ENCODE data around the gene UTP25. TPM values are rescaled to one million over a fixed set of nuclear protein-coding genes. Genes with fewer than 3 reads are reported as not detected.

The UTP25 gene
- total RNA-seq, 2 donors from 2014 or later, result 4.3 to 6.0 TPM

DNA sequence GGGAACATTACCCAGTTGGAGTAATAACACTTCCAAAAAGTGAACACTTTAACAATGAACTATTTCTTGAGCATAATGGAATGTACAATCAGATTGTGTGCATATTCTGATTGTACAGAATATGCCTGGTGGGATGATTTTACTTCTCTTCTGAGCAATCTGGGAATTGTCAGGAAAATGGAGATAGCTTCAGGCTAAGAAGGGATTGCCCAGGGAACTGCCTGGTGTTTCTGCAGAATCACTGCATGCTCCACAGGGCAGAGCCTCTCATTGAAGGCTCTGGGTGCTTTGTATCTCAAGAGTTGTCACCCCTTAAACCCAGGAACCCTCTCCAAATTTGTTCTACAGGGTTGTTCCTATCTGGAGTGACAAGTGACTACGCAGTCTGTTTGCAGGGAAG, 51.2 kb downstream of the UTP25 start:
- Mint-ChIP-seq H3K4me3 (no peak overlapping the region), H3K27ac (no peak overlapping the region), H3K4me1 (peaks cover 3% of the 10 kb centered on the region), H3K36me3 (ENCODE audit: low read depth) (no peaks in the 10 kb centered on the region), H3K27me3 (ENCODE audit: insufficient read depth) (peaks cover 12% of the 10 kb centered on the region), H3K9me3 (no peaks in the 10 kb centered on the region)
- DNase-seq, result no peak
- Histone ChIP-seq H3K9ac (ENCODE audit: extremely low read depth, low read length, poor library complexity, severe bottlenecking) (no peak overlapping the region), H3K9me3 (ENCODE audit: control insufficient read depth, low read length) (no peaks in the 10 kb centered on the region), H3K4me3 (ENCODE audit: low read length) (no peak overlapping the region), H3K27ac (ENCODE audit: low read depth, low read length) (peak overlapping the region; percentile 81), H3K36me3 (ENCODE audit: control insufficient read depth, insufficient read depth, low read length) (no peaks in the 10 kb centered on the region), H3K27me3 (ENCODE audit: control insufficient read depth, insufficient read depth, low read length, poor library complexity, severe bottlenecking) (no peaks in the 10 kb centered on the region), H3K4me1 (ENCODE audit: control insufficient read depth, insufficient read depth, low read length) (no peaks in the 10 kb centered on the region)
- 100% methylated on average over 1 of the region's 1 CpG for WGBS, 2 experiments (ENCODE audit: insufficient coverage in 1 of 2, insufficient read length in 1 of 2)
- no peak for TF ChIP-seq CTCF (conservative IDR thresholded peaks at IDR 0.05)

GRCh38 chr1:209879539-209879938, 51.8 kb downstream of the UTP25 start:
- no peak overlapping the region for H3K4me3 ChIP-seq (ENCODE audit: low read length)
- Mint-ChIP-seq H3K27ac (no peak overlapping the region), H3K4me1 (peaks cover 3% of the 10 kb centered on the region), H3K9me3 (no peaks in the 10 kb centered on the region), H3K4me3 (no peak overlapping the region), H3K27me3 (ENCODE audit: insufficient read depth) (peaks cover 12% of the 10 kb centered on the region), H3K36me3 (ENCODE audit: low read depth) (no peaks in the 10 kb centered on the region)
- H3K27me3 ChIP-seq (ENCODE audit: control insufficient read depth, insufficient read depth, low read length, poor library complexity, severe bottlenecking), result no peaks in the 10 kb centered on the region
- WGBS, 2 experiments (ENCODE audit: insufficient coverage in 1 of 2, insufficient read length in 1 of 2), result 84 to 88% methylated on average over 9 to 12 of the region's 12 CpGs
- no peak for DNase-seq
- H3K27ac ChIP-seq (ENCODE audit: low read depth, low read length), result peak overlapping the region; percentile 81
- H3K36me3 ChIP-seq (ENCODE audit: control insufficient read depth, insufficient read depth, low read length), result no peaks in the 10 kb centered on the region
- no peak for TF ChIP-seq CTCF (conservative IDR thresholded peaks at IDR 0.05)
- no peaks in the 10 kb centered on the region for H3K4me1 ChIP-seq (ENCODE audit: control insufficient read depth, insufficient read depth, low read length)
- H3K9ac ChIP-seq (ENCODE audit: extremely low read depth, low read length, poor library complexity, severe bottlenecking), result no peak overlapping the region
- H3K9me3 ChIP-seq (ENCODE audit: control insufficient read depth, low read length), result no peaks in the 10 kb centered on the region

- Histone ChIP-seq H3K4me1 (ENCODE audit: control insufficient read depth, insufficient read depth, low read length) (no peaks in the 10 kb centered on the region), H3K4me3 (ENCODE audit: low read length) (no peak overlapping the region), H3K9me3 (ENCODE audit: control insufficient read depth, low read length) (no peaks in the 10 kb centered on the region), H3K9ac (ENCODE audit: extremely low read depth, low read length, poor library complexity, severe bottlenecking) (no peak overlapping the region), H3K27me3 (ENCODE audit: control insufficient read depth, insufficient read depth, low read length, poor library complexity, severe bottlenecking) (no peaks in the 10 kb centered on the region), H3K36me3 (ENCODE audit: control insufficient read depth, insufficient read depth, low read length) (no peaks in the 10 kb centered on the region), H3K27ac (ENCODE audit: low read depth, low read length) (peak overlapping the region; percentile 81)
- TF ChIP-seq CTCF (conservative IDR thresholded peaks at IDR 0.05), result no peak
- no peak for DNase-seq
- Mint-ChIP-seq H3K9me3 (no peaks in the 10 kb centered on the region), H3K4me3 (no peak overlapping the region), H3K27me3 (ENCODE audit: insufficient read depth) (peaks cover 12% of the 10 kb centered on the region), H3K27ac (no peak overlapping the region), H3K4me1 (peaks cover 4% of the 10 kb centered on the region), H3K36me3 (ENCODE audit: low read depth) (no peaks in the 10 kb centered on the region)
- WGBS, 2 experiments (ENCODE audit: insufficient coverage in 1 of 2, insufficient read length in 1 of 2), result 94 to 95% methylated on average over 2 to 3 of the region's 3 CpGs
These were observed 52.3 kb downstream of the UTP25 start for GRCh38 chr1:209880031-209880430.

Measured in endodermal cell (in vitro differentiated cells).